ENCODE results near the gene AKTIP. TPM values are rescaled to one million over a fixed set of nuclear protein-coding genes. Genes with fewer than 3 reads are reported as not detected.

The AKTIP gene
- total RNA-seq, 4 donors from 2014 or later, result 37.0 to 68.7 (median 50.5) TPM

- Histone ChIP-seq H3K4me3 (no peak overlapping the region), H3K4me1 (no peaks in the 10 kb centered on the region), H3K27me3 (no peaks in the 10 kb centered on the region), H3K27ac (no peak overlapping the region), H3K9me3 (no peaks in the 10 kb centered on the region), H3K36me3 (no peaks in the 10 kb centered on the region)
- DNase-seq, result no peak
- in situ Hi-C loops (cut with MboI; ENCODE audit: low pct_ligation_motif_present in 1 of 4, low pct_unique_long_range_greater_than_20kb in 1 of 4, low sequenced_read_pairs in 3 of 4) (no loop called here), intact Hi-C loops (cut with DNase I; ENCODE audit: low total_unique reads) (no loop called here)
- TF ChIP-seq POLR2AphosphoS5 (IDR thresholded peaks at IDR 0.05) (no peak), CTCF (IDR thresholded peaks at IDR 0.05) (no peak), EP300 (IDR thresholded peaks at IDR 0.05; ENCODE audit: low read depth) (no peak), POLR2A (IDR thresholded peaks at IDR 0.05) (no peak)
- WGBS, 2 donors (ENCODE audit: low coverage in 1 of 2), result 84 to 92% methylated on average over 2 of the region's 2 CpGs
These were observed 31.2 kb upstream of the AKTIP start for GRCh38 chr16:53534206-53534605.

GRCh38 chr16:53530741-53531140 is 27.7 kb upstream of the AKTIP start:
- no peaks in the 10 kb centered on the region for H3K4me1 ChIP-seq
- H3K4me3 ChIP-seq, result no peak overlapping the region
- WGBS, 2 donors (ENCODE audit: low coverage in 1 of 2), result 43% methylated on average over 1 of the region's 1 CpG; no CpG with 5 or more reads in 1 of the 2 donors
- H3K27ac ChIP-seq, result no peak overlapping the region
- no peaks in the 10 kb centered on the region for H3K36me3 ChIP-seq
- intact Hi-C loops (cut with DNase I; ENCODE audit: low total_unique reads) (no loop called here), in situ Hi-C loops (cut with MboI; ENCODE audit: low pct_ligation_motif_present in 1 of 4, low pct_unique_long_range_greater_than_20kb in 1 of 4, low sequenced_read_pairs in 3 of 4) (no loop called here)
- DNase-seq, result no peak
- H3K27me3 ChIP-seq, result no peaks in the 10 kb centered on the region
- TF ChIP-seq POLR2A (IDR thresholded peaks at IDR 0.05) (no peak), CTCF (IDR thresholded peaks at IDR 0.05) (no peak)
- no peaks in the 10 kb centered on the region for H3K9me3 ChIP-seq

GRCh38 chr16:53530046-53530445 is 27.0 kb upstream of the AKTIP start:
- Histone ChIP-seq H3K4me3 (no peak overlapping the region), H3K4me1 (no peaks in the 10 kb centered on the region), H3K27ac (no peak overlapping the region), H3K9me3 (no peaks in the 10 kb centered on the region), H3K36me3 (no peaks in the 10 kb centered on the region), H3K27me3 (no peaks in the 10 kb centered on the region)
- intact Hi-C loops (cut with DNase I; ENCODE audit: low total_unique reads) (no loop called here), in situ Hi-C loops (cut with MboI; ENCODE audit: low pct_ligation_motif_present in 1 of 4, low pct_unique_long_range_greater_than_20kb in 1 of 4, low sequenced_read_pairs in 3 of 4) (no loop called here)
- TF ChIP-seq POLR2A (IDR thresholded peaks at IDR 0.05) (no peak), POLR2AphosphoS5 (IDR thresholded peaks at IDR 0.05) (no peak), CTCF (IDR thresholded peaks at IDR 0.05) (no peak), EP300 (IDR thresholded peaks at IDR 0.05; ENCODE audit: low read depth) (no peak)
- DNase-seq, result no peak
- WGBS, 2 donors (ENCODE audit: low coverage in 1 of 2), result 71 to 93% methylated on average over 3 to 10 of the region's 10 CpGs

- no peak overlapping the region for H3K27ac ChIP-seq
- in situ Hi-C loops (cut with MboI; ENCODE audit: low pct_ligation_motif_present in 1 of 4, low pct_unique_long_range_greater_than_20kb in 1 of 4, low sequenced_read_pairs in 3 of 4) (no loop called here), intact Hi-C loops (cut with DNase I; ENCODE audit: low total_unique reads) (no loop called here)
- no peaks in the 10 kb centered on the region for H3K9me3 ChIP-seq
- DNase-seq, result no peak
- H3K36me3 ChIP-seq, result no peaks in the 10 kb centered on the region
- WGBS, 2 donors (ENCODE audit: low coverage in 1 of 2), result 92 to 94% methylated on average over 13 to 14 of the region's 14 CpGs
- no peak for TF ChIP-seq POLR2AphosphoS5 (IDR thresholded peaks at IDR 0.05)
- no peak for TF ChIP-seq EP300 (IDR thresholded peaks at IDR 0.05; ENCODE audit: low read depth)
- no peak for TF ChIP-seq POLR2A (IDR thresholded peaks at IDR 0.05)
- TF ChIP-seq CTCF (IDR thresholded peaks at IDR 0.05), result no peak
- no peak overlapping the region for H3K4me3 ChIP-seq
- no peaks in the 10 kb centered on the region for H3K27me3 ChIP-seq
- H3K4me1 ChIP-seq, result no peaks in the 10 kb centered on the region
These were observed 26.5 kb upstream of the AKTIP start for GRCh38 chr16:53529513-53529912.

All from transverse colon (tissue), 4 donors.